ENCODE measurements around the gene CCDC47.
"Not testable (repeated sequence)": the region's sequence is repeated elsewhere in the genome, so short reads cannot be mapped to it uniquely, and the experiment has no call there.

CCDC47 gene

GRCh38 chr17:63720194-63720593 lies 53.2 kb downstream of the CCDC47 start:
- DNase-seq: not testable (repeated sequence)

GRCh38 chr17:63718988-63719387 lies 54.4 kb downstream of the CCDC47 start:
- DNase-seq: no peak

DNA sequence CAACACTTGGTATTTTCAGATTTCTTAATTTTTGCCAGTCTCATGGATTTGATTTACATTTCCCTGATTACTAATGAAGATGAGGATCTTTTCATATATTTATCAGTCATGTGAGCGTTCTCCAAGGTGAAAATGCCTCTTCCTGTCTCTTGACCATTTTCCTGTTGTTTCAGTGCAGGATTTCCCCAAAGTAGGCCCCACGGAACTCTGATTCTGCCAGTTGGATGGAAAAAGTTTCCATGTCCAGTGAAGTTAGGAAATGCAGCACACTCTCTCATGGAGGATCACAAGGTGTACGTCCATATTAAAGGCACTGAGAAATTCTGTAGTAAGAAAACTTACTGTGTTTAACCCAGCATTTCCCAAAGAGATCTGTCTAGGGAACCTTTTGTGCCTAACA lies 57.0 kb downstream of the CCDC47 start:
- DNase-seq: no peak

- no peak for DNase-seq
Observed at GRCh38 chr17:63714550-63715277, 58.7 kb downstream of the CCDC47 start.

- DNase-seq: no peak
Observed at GRCh38 chr17:63709110-63709509, 64.3 kb downstream of the CCDC47 start.

DNA sequence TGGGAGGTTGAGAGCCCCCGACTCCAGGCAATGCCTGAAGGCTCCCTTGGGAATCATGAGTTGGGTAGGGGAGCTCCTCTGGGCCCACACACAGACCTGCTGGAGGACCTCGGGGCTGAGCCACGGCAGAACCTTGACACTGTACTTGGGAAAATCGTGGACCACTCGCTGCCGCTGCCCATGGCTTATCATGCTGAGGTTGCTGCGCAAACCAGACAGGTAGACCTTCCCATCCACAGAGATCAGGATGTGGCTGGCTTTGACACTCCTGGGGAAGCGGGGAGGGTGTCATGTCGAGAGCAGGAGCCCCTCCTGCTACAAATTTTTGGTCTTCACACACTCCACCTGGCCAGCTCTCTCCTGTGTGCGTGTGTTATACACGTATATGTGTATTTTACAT lies 66.2 kb downstream of the CCDC47 start:
- no peak for DNase-seq

DNA sequence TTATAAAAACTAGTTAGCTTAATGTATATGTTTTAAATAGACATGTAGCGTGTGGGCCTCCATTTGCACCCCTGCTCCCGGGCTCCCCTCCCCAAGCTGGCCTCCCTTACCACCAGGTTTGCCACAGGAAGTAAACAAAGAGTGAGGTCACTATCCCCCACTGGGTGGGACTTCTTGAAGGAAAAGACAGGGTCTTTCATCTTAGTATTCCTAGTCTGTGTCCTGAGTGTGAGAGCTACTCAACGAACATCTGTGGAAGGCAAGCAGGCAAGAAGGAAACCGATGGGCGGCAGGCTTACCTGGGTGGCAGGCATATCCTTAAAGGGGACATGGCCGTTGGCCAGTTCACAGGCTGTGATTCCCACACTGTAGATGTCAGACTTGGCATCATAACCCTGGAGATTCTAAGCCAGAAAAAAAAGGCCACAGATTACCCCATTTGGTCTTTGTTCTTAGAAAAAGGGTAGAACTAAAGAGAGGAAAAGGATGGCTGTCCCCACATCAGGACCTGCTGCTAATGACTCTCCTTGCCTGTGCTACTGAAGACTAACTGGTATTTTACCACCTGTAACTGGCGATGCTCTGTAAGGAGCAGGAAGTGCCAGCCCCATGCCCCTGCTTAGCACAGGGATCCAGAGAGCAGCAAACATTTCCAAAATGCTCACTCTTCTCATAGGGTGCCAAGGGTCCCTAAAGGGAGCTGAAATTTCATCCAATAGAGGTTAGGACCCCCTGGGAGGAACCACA lies 66.9 kb downstream of the CCDC47 start:
- no peak for DNase-seq

GRCh38 chr17:63705657-63706056 lies 67.7 kb downstream of the CCDC47 start:
- no peak for DNase-seq

DNA sequence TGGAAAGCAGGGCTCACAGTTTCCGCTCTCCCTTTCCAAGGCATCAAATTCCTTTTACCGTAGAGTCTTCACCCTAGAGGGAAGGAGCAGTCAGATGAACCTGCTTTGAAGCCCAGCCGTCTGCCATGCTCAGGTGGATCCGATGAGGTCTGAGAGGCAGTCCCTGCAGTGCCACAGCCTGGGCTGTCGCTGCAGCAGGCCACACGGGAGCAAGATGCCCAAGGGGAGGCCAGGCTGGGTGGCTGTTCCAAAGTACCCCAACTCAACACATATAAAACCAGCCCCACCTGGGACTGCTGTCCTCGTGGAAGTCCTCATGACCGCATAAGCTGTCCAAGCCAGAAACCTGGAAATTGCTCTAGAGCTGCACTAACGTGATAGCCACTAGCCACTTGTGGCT lies 68.6 kb downstream of the CCDC47 start:
- DNase-seq: no peak

DNA sequence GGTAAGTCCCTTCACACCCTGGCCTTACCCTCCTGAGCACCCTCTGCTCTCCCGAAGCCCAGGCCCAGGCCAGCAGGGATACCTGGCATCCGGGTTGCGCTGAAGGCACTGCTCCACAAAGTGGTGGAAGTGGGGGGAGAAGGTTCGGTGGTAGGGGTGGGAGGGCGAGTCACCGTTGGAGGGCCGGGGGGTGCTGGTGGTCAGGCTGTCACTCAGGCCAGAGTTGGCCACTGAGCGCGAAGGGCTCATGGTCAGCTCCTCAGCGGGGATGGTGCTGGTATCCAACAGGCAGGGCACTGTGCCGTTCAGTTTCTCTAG lies 69.2 kb downstream of the CCDC47 start:
- DNase-seq: no peak

GRCh38 chr17:63703556-63704258 lies 69.7 kb downstream of the CCDC47 start:
- no peak for DNase-seq

DNA sequence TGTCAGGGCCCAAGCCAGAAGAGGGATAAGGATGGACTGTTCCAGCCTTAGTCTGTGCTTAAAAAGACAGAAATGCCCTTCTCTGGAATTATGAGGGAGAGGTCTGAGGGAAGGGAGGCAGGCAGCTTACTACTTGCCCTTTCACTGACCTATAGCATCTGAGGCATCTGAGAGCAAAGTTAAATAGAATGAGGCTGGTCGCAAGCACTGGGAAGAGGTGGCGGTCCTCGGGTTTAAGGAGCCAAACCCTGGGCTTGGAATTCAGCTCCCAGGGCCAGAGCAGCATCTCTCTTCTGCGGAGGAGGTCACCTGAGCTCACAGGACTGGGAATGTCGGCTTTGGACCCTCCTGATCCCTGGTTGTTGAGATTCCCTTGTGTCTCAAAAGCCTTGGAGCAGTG lies 70.4 kb downstream of the CCDC47 start:
- no peak for DNase-seq

GRCh38 chr17:63702721-63703015 lies 70.7 kb downstream of the CCDC47 start:
- no peak for DNase-seq

DNA sequence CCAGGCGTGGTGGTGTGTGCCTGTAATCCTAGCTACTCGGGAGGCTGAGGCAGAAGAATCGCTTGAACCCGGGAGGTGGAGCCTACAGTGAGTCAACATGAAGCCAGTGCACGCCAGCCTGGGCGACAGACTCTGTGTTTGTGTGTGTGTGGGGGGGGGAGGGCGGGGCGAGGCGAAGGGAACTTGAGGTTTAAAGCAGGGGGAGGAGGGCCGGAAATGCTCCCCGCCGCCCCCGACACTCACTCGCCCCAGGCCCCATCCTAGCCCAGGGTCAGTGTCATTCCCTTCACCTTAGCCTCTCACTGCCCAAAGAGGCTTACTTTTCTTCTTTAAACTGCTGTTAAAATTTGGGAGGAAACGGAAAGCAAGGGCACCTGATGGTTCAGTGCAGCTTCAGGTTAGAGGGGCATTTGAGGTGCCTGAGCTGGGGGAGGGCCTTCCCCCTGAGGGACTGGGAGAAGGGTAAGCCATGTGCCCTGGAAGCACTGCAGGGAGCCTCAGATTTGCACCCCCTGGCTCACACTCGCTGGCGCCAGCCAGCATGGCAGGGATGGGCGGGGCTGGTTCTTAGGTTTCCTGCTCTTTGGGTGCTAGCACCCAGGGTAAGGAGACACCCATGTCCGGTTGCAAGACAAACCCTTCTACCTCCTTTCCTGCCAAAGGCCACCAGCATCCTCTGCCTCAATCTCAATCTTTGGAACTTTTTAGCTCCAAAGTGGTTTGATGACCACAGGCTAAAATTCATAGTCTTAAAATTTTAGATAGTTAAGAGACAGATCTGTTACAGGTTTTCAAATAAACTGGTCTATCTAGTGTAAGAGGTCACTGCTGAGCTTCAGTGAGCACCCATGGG lies 71.3 kb downstream of the CCDC47 start:
- peak; percentile 81 for DNase-seq

GRCh38 chr17:63701456-63701820 lies 72.0 kb downstream of the CCDC47 start:
- no peak for DNase-seq

GRCh38 chr17:63700528-63701455 lies 72.6 kb downstream of the CCDC47 start:
- DNase-seq: peak; percentile 85

- DNase-seq: peak; percentile 92
Observed at GRCh38 chr17:63699638-63700527, 73.5 kb downstream of the CCDC47 start, which contains the start of gene LIMD2. TSS of gene LIMD2 (minus strand) at chr17:63700125. CDS start at chr17:63699298, 827 bp downstream.

DNA sequence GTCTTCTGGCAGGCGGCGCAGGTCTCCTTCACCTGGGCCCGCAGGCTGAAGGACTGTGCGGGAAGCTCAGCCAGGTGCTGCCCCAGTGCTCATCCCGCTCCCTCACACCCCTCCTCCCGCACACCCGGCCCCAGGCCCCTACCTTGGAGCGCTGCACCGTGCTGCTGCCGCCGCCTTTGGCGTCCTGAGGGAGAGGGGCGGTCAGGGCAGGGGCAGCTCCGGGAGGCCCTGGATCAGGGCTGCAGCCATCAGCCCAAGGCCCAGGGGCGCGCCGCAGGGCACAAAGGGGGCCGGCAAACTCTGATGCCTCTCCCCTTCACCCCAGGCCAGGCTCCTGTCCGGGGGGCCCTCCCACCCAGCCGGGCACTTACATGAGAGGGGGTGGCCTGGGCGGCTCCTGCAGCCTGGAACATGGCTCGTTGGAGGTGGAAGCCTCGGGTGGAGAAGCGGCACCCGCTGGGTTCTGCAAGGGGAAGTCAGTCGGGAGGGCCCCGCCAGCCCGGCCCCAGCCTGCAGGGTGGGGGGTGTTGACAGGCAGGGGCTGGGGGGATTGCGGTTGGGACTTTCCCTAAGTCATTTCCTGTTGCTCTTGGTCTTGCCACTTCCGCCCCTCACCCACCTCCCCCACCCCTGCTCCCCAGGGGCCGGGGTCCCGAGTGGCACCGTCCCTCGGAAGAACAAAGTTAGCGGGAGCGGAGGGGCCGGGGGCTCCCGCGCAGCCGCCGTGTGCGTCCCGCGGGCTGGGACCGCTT lies 74.3 kb downstream of the CCDC47 start:
- DNase-seq: peak; percentile 91

GRCh38 chr17:63698381-63698885 lies 75.0 kb downstream of the CCDC47 start:
- DNase-seq: no peak
